H1 (cell line): ENCODE data around the gene RBM8A. TPM values are rescaled to one million over a fixed set of nuclear protein-coding genes. Genes with fewer than 3 reads are reported as not detected.

Experiments used
- BACH1 ChIP-seq: IDR thresholded peaks from 2 replicates; pipeline ENCODE4 v1.6.1; 2012; ENCODE audit warnings: low read length, improper control_type of control experiment
- BCL11A ChIP-seq, 2 experiments: IDR thresholded peaks; one replicate each; pipeline ENCODE4 v1.6.1; 2011; ENCODE audit warnings: low read depth in 2 of 2, low read length in 2 of 2, mild to moderate bottlenecking in 2 of 2
- CEBPB ChIP-seq: IDR thresholded peaks from 2 replicates; pipeline ENCODE4 v1.6.1; 2012; ENCODE audit warnings: low read depth, low read length
- CREB1 ChIP-seq: IDR thresholded peaks from 2 replicates; pipeline ENCODE4 v1.6.1; 2012; ENCODE audit warnings: inconsistent platforms
- JUN ChIP-seq: IDR thresholded peaks from 2 replicates; pipeline ENCODE4 v1.6.1; 2011; ENCODE audit warnings: low read depth, mild to moderate bottlenecking, improper control_type of control experiment, low read length
- KDM1A ChIP-seq: fragments of 200-600, 300-600 bp; sonication (generic); IDR thresholded peaks from 2 replicates; pipeline ENCODE4 v1.7.1; 2016; ENCODE audit warnings: mild to moderate bottlenecking, low read length, borderline replicate concordance
- KDM4A ChIP-seq: IDR thresholded peaks from one replicate; pipeline ENCODE4 v1.7.1; 2012; ENCODE audit warnings: low read depth, mild to moderate bottlenecking, moderate library complexity, low read length, inconsistent platforms; ENCODE audit not compliant: severe bottlenecking
- MAX ChIP-seq: IDR thresholded peaks from 2 replicates; pipeline ENCODE4 v1.6.1; 2012; ENCODE audit warnings: inconsistent platforms
- POLR2AphosphoS5 ChIP-seq: IDR thresholded peaks from 2 replicates; pipeline ENCODE4 v1.6.1; 2011; ENCODE audit warnings: low read depth, low read length
- SP2 ChIP-seq: IDR thresholded peaks from 2 replicates; pipeline ENCODE4 v1.6.1; 2012; ENCODE audit warnings: mild to moderate bottlenecking, low read length, inconsistent platforms
- SP4 ChIP-seq: IDR thresholded peaks from 2 replicates; pipeline ENCODE4 v1.6.1; 2012; ENCODE audit warnings: low read length, inconsistent platforms
- SRF ChIP-seq: IDR thresholded peaks from 2 replicates; pipeline ENCODE4 v1.6.1; 2011; ENCODE audit warnings: mild to moderate bottlenecking, low read depth, low read length, moderate library complexity
- TAF7 ChIP-seq: optimal IDR thresholded peaks from 2 replicates; pipeline ENCODE3; 2011; ENCODE audit warnings: low read depth, mild to moderate bottlenecking, inconsistent platforms, low read length, moderate library complexity, borderline replicate concordance
- TBP ChIP-seq: IDR thresholded peaks from 2 replicates; pipeline ENCODE4 v1.6.1; 2011; ENCODE audit warnings: low read depth, low read length, improper control_type of control experiment
- TCF12 ChIP-seq: IDR thresholded peaks from 2 replicates; pipeline ENCODE4 v1.6.1; 2011; ENCODE audit warnings: low read depth, mild to moderate bottlenecking, low read length
- polyA plus RNA-seq, 7 experiments: library from polyadenylated mRNA; depleted of rRNA in 3 of 7; stranded (reverse) in 5 of 7; unstranded in 2 of 7; fragments of >200 nt in 5 of 7; fragments of 200-250 nt in 2 of 7; gene quantifications; 1 replicate in 5 of 7; 2 replicates in 1 of 7; 4 replicates in 1 of 7; pipeline versions ENCODE4 v1.2.1 to v1.2.3, GENCODE V29; 2011 to 2013; ENCODE audit warnings: missing spikeins in 2 of 7, mixed read lengths in 2 of 7
- total RNA-seq: library from RNA; stranded (reverse); fragmentation: NEBNext Ultra II Directional; extraction: Animal tissue kit (Norgen Biotek cat#: 25700); gene quantifications from 2 replicates; pipeline ENCODE4 v1.2.1, GENCODE V29; 2021

RBM8A gene
- total and polyA plus RNA-seq, 2 of the 8 experiments (the other 6 are each of a cell fraction or from before 2014, with no cell fraction given) = 125 to 216 TPM

- TF ChIP-seq JUN (no peak), BCL11A (IDR thresholded peaks at IDR 0.05; ENCODE audit: low read depth in 2 of 2, low read length in 2 of 2) (no peak), SP2 (no peak), MAX (no peak), BACH1 (no peak), POLR2AphosphoS5 (no peak), KDM4A (no peak), TAF7 (no peak), TCF12 (no peak), CREB1 (no peak), SRF (0 out of 2 replicates have a peak, but pooled peaks have one; percentile 7), KDM1A (peak; percentile 41; the same call in 1 of the 2 replicates), TBP (0 out of 2 replicates have a peak, but pooled peaks have one; percentile 34), CEBPB (no peak), SP4 (no peak)
- TF ChIP-seq, all 59 proteins: peak for 13
These were observed 35.4 kb downstream of the RBM8A start (continued) for GRCh38 chr1:145891587-145892485.
